Pons (tissue), 1 donor: Measurements from ENCODE around the gene DCAKD.

ENCODE experiments used
- DNase-seq: peaks from one replicate; pipeline ENCODE4 v3.0.0-alpha.2; 2016; ENCODE audit warnings: low spot score

The DCAKD gene

GRCh38 chr17:45051060-45051719 is at the start of gene DCAKD:
DCAKD (minus strand) TSS chr17:45051632; CDS start chr17:45034885, 16,747 bp downstream.
- DNase-seq: peak; percentile 90

- DNase-seq: peak; percentile 81
These were observed 47.6 kb upstream of the DCAKD start for GRCh38 chr17:45098869-45099616.

- no peak for DNase-seq
These were observed 46.8 kb upstream of the DCAKD start for GRCh38 chr17:45098081-45098868.

- DNase-seq: no peak
These were observed 45.5 kb upstream of the DCAKD start for GRCh38 chr17:45096926-45097325.

GRCh38 chr17:45096141-45096540 is 44.7 kb upstream of the DCAKD start:
- peak; percentile 26 for DNase-seq

- DNase-seq: peak; percentile 32
These were observed 42.1 kb upstream of the DCAKD start for GRCh38 chr17:45093444-45094110.

- peak; percentile 99 for DNase-seq
These were observed 41.5 kb upstream of the DCAKD start for GRCh38 chr17:45092911-45093430.

- no peak for DNase-seq
These were observed 40.5 kb upstream of the DCAKD start for GRCh38 chr17:45091778-45092425.

GRCh38 chr17:45090711-45091110 is 39.3 kb upstream of the DCAKD start:
- no peak for DNase-seq

- no peak for DNase-seq
These were observed 37.3 kb upstream of the DCAKD start for GRCh38 chr17:45088741-45089140.

GRCh38 chr17:45087978-45088377 is 36.5 kb upstream of the DCAKD start:
- no peak for DNase-seq

GRCh38 chr17:45087504-45087975 is 36.1 kb upstream of the DCAKD start:
- no peak for DNase-seq

GRCh38 chr17:45086865-45087503 is 35.6 kb upstream of the DCAKD start:
- peak; percentile 54 for DNase-seq

GRCh38 chr17:45086391-45086790 is 35.0 kb upstream of the DCAKD start:
- peak; percentile 71 for DNase-seq

- DNase-seq: peak; percentile 41
These were observed 29.7 kb upstream of the DCAKD start for GRCh38 chr17:45081047-45081703.

- no peak for DNase-seq
These were observed 26.2 kb upstream of the DCAKD start for GRCh38 chr17:45077643-45078042.

- DNase-seq: no peak
These were observed 22.1 kb upstream of the DCAKD start for GRCh38 chr17:45073414-45074070.

GRCh38 chr17:45070809-45071208 is 19.4 kb upstream of the DCAKD start:
- no peak for DNase-seq

GRCh38 chr17:45070001-45070400 is 18.6 kb upstream of the DCAKD start:
- DNase-seq: no peak

- no peak for DNase-seq
These were observed 16.2 kb upstream of the DCAKD start for GRCh38 chr17:45067637-45068036.
